ENCODE measurements around the gene REEP3. TPM values are rescaled to one million over a fixed set of nuclear protein-coding genes. Genes with fewer than 3 reads are reported as not detected.
A peak's percentile ranks its signal among the peaks of the same experiment; 100 is the strongest.
"Not testable (repeated sequence)": the region's sequence is repeated elsewhere in the genome, so short reads cannot be mapped to it uniquely, and the experiment has no call there.

REEP3 gene
- polyA plus RNA-seq, 1 donor = 12.4 TPM

DNA sequence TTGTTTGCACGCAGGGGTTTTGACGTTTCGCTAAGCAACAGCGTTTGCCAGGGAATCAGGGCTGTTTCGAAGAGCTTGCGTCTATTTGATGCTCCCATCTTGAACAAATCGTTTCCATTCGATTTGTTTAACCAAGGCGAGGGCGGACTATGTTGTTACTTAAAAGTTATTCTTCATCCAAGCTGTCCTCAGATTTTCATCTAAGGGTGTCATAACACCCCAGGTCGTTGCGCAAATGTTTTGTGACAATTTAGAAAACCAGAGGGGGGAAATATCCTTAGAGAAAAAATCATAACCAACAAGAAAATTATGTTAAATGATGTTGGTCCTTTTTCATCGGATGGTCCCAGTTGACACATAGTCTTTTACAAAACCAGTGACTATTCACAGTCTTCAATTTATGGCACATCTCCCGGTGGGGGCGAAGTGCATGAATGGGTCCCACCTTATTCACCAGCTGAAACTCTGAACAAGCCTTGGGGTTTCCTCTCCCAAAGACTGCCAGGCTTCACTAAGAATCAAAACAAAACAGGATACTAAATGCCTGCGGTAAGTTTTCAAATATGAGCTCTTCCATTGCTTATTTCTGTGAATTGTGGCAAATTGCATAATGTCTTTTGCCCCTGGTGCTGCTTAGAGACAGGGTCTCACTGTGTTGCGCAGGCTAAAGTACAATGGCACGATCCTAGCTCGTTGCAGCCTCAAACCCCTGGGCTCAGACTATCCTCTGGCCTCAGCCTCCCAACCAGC is 109.9 kb downstream of the REEP3 start:
- no peak for DNase-seq

DNA sequence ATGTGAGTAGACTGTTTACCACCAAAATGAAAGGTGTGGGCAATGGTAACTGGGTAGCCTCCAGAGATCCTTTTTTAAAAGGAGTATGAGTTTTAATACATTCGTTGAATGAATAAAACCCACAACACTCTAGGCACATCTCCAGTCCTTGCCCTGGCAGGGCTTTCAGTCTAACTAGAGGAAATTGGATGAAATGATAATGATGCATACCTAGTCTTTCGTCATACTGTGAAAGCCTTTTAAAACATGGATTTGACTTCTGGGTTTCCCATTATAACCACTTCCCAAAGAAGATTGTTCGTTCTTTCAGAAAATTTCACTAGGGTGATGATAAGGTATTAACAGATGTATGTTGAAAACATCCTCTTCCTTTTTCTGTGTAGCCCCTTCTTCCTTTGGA is 110.8 kb downstream of the REEP3 start:
- peak; percentile 23 for DNase-seq

DNA sequence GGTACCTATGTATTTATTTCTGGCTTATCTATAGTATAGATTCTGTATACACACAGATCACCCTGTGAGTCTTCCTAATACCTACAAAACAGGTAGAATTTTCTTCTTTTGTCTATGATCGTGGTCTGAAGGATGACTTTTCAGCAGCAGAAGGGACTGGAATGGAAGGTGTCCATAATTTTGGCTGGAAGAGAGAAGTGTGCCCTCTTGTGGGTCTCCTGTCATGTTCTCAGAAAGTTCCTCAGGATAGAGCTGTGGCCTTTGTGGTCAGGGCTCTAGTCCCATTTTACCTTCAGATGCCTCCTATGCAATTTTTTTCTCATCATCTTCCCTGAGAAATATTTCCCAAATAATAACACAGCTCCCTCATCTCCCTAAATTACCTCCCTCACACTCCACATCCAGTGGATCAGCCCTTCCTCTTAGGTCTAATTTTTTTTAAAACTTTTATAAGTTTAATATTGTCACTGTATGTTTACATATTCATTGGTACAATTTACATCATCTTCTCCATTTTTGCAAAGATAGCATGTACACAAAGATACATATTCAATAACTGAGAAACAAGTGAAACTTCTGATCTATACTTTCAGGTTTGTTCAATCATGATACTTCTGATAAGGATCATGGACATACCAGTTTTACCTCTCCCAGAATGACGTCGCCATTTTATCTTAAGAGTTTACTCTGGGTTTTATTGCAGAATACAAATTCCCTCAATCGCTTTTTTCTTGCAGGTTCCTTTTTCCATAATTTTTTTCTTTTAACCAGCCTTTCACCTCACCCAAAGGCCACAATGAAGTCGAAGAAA is 112.7 kb downstream of the REEP3 start:
- no peak for DNase-seq

DNA sequence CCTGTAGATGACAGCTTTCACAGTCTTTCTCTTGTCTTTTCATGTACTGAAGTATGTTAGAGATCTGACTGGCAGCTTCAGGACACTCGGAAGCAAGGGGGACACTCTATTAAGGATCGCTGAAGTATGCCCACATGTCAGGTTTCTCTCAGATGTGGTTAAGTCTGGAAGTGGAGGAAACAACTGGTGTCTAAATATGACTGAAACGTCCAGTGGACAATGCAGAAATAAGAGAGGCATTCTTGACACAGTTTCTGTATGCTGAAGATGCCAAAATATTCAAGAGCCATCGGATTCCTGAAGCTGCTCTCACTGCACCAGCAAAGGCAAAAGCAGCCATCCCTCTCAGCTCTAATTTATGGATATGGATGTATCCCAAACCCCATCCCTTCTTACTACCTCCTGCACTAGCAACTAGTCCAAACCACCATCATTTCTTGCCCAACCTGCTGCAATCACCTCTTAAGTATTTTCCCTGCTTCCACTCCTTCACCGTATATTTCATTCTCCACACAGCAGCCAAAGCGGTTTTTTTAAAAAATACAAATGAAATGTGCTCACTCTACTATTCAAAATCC is 113.4 kb downstream of the REEP3 start:
- DNase-seq = peak; percentile 52

DNA sequence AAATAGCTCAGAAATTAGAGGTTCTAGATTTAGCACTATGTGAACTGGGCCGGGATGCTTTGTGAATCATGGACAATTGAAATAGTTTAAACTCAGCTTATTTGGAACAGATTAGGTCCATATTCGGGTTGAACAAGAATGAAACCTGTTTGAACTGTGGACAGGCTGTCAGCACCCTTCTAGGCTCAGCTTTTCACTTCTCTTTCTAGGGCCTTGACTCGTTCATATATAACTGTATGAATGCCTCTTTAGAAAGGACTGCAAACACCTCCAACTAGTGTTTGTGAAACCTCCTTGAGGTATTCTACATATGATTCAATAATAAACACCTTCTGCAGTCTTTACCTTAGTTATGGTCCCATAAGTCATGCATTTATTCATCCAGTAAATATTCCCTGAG is 115.6 kb downstream of the REEP3 start:
- DNase-seq = no peak

DNA sequence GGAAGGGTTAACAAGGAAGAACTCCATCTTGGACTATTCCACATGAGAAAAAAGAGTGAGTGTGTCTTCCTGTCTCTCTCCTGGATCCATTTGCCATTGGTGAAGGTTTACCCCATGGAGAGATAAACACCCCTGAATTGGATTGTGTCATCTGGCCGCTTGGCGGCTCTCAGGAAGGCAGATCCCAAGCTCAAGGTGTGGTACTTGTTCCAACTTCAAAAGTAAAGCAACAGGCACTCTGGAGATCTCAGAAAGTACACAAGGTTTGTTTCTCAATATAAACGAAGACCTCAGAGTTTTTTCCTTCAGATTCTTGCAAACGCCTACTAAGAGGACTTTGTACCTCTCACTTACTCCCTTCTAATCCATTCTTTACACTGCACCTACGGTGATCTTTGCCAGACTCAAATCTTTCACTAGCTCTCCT is 116.7 kb downstream of the REEP3 start:
- no peak for DNase-seq

DNA sequence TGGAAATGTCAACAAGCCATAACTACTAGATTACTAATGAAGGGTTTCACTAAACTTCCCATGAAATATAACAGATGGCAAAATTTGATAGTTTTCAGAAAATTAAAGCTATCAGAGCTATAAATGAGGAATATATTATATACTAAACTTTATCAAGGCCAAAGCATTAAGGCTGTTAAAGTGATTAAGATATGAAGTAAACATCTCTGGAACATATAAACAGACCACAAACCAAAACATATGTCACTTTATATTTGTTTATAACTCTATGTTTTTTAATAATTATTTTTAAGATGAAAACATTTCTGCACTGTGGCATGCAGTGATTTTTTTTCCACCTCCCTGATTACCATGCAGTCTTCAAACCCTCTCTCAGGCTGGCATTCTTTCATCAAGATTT is 120.2 kb downstream of the REEP3 start:
- DNase-seq = no peak

DNA sequence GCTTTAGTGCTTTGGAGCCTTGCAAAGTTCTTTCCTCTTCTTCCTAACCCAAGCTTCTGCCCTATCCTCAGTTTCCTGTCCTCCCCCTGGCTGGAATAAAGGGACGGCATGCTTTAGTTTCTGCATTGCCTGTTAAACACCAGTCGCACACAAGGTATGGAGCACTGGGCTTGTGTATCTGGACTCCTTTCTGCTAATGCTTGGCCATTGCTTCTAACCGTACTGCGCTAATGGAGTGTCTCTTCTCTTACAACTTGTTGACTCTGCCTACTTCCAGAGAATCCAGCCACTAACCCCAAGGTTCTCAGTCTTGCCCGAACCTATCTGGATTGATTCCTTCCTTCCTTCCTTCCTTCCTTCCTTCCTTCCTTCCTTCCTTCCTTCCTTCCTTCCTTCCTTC is 120.6 kb downstream of the REEP3 start:
- DNase-seq = no peak

DNA sequence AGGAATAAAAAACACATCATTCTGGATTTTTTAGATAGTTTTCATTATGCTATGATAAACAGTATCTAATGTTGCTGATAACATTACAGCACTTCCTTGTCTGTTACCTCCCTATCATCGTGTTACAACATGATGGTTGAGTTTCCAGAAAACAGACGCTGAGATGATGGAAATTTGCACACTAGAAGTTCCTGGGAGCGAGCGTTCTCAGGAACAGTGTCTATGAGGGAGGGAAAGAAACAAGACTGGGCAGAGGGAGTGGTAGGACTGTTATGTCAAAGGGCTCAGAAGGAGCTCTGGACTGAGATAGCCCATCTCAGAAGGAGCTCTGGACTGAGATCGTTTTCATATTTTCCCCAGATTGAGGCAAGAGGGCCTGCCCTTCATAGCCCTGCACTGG is 121.6 kb downstream of the REEP3 start:
- DNase-seq = no peak

DNA sequence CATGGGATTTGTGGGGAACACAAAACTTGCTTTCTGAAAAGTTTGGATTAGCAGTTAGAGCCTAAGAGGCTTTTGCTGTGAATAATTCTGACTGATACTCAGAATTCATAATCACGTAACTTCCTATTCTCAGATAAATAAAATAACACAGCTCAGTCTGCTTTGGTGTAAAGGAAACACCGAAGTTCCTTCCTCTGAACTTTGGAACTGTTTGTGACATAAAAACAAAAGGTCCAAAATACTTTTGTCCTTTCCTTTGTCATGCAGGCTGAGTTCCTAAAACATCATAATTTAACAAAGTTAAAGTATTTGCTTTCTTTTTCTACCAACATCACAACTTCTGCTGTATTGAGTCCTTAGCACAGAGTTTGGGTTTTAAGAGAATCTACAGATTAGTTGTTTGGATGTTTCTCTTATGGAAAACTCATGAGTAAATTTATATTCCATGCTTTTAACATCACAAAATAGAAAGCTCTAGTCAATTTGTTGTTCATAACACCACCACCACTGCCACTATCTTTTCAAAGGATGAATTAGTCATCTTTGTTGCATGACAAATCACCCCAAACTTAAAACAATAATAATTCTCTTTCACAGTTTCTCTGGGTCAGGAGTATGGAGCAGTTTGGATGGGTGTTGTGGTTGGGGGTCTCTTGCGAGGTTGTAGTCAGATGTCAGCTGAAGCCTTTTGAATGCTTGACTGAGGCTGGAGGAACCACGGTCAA is 123.4 kb downstream of the REEP3 start:
- no peak for DNase-seq

DNA sequence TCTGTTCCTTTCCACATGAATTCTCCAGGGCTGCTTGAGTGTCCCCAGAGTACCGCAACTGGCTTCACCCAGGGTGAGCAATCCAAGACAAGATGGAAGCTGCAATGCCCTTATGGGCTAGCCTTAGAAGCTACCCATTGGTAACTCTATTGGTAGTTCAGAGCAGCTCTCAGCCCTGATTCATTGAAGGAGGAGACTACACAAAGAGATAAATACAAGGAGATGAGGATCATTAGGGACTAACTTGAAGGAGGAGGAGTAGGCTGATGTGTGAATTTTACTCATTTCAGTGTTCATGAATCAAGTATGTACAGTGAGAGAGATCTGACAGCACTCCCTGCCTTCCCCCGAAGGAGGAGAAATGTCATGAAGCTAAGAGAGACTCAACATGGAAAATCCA is 124.0 kb downstream of the REEP3 start:
- no peak for DNase-seq

DNA sequence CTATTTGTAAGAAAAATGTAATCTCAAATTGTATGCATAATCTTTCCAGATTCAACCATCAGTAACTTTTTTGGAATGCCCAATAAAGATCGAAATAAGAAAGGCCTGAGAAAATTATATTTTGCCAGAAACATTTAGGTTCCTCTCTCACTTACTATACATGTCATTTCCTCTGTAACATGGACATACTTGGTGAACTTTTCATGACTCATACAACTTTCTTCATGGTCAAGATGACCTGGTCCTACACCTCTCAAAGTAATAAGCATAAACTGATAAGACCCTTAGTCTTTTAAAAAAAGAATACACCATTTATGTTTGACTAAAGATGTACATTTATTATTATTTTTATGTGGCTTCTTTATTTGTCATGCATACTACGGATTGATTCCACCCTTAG is 125.3 kb downstream of the REEP3 start:
- no peak for DNase-seq

DNA sequence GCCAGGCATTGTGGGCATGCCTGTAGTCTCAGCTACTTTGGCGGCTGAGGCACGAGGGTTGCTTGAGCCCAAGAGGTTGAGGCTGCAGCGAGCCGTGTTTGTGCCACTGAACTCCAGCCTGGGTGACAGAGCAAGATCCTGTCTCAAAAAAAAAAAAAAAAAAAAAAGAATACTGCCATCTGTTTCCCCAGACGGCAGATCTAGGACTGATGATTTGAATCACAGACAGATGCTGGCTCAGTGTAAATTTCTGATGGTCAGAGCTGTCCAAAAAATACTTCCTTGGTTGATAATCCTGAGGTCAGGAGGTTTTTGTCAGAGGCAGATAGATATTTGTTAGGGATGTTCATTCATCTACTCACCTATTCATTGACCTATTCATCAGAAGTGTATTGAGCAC is 130.7 kb downstream of the REEP3 start:
- no peak for DNase-seq

DNA sequence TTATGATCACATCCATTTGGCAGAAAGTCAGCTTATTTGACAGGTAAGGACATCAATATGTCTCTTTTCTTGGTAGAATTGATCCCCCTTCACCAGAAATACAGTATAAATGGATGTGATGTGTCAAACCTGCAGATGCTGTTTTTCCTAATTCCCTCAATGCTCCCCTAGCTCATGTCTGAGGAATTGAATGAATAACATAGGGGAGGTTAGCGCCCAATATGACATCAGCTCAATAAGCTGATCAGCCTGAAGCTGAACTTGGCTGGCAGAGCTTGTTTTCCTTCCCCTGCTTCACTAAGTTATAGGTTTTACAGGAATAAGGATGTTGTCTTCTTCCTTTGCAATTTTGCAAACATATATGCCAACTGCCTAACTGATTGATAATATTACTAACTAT is 132.5 kb downstream of the REEP3 start:
- no peak for DNase-seq

DNA sequence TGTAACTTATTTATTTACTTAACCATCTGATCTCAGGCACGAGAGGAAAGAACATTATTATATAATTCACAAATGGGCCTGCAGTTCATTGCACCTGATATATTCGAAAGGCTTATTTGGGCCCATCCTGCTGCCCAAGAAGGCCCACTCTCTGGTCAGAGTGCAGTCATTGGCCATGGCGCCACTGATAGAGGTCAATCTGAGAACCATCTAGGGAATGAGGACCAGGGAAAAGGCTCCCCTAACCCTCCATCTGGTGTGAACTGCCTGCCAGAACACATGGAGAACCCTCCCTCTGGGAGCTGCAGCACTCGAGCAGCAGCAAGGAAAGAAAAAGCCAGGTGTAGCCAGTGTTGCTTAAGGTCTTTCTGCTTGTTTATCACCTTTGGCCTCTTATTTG is 136.6 kb downstream of the REEP3 start:
- no peak for DNase-seq

DNA sequence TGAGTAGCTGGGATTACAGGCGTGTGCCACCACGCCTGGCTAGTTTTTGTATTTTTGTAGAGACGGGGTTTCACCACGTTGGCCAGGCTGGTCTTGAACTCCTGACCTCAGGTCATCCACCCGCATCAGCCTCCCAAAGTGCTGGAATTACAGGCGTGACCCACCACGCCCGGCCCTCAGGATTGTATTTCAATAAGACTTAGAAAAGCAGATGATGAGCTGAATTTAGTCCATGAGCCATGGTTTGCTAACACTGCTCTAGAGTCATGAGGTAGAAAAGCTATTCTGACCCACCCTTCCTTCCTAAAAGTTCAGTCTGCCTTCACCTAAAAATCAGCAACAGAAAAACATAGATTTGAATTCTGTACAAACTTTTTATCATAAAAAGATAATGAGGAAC is 139.7 kb downstream of the REEP3 start:
- DNase-seq = not testable (repeated sequence)

DNA sequence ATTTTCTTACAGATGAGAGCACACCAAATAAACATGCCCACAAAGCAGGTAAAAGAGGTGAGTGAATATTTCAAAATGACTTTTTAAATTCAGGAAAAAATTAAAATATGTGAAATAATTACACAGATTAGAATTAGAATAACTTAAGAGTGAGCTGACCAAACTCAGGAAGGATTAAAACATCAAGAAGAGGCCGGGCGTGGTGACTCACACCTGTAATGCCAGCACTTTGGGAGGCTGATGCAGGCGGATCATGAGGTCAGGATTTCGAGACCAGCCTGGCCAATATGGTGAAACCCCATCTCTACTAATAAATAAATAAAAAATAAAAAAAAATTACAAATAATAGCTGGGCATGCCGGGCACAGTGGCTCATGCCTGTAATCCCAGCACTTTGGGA is 140.1 kb downstream of the REEP3 start:
- DNase-seq = no peak

DNA sequence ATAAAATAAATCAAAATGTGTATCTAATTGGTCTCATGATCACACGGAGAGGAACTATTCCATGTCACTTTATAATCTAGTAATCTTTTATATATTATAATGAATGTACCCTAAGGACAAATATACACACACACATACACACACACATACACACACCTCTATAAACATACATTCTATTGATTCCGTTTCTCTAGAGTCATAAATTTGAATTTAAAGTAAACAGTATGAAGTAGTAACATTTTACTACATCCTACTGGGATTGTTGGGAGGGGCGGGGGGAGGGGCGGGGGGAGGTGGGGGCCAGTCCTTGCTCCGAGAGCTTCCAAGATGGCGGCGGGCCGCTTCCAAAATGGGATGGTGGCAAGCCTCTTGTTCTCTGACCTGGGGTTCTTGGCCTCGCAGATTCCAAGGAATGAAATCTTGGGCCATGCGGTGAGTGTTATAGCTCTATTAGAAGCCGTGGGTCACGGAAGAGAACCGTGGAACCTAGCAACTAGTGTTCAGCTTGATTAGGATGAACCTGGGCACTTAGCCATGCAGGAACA is 143.2 kb downstream of the REEP3 start:
- no peak for DNase-seq

DNA sequence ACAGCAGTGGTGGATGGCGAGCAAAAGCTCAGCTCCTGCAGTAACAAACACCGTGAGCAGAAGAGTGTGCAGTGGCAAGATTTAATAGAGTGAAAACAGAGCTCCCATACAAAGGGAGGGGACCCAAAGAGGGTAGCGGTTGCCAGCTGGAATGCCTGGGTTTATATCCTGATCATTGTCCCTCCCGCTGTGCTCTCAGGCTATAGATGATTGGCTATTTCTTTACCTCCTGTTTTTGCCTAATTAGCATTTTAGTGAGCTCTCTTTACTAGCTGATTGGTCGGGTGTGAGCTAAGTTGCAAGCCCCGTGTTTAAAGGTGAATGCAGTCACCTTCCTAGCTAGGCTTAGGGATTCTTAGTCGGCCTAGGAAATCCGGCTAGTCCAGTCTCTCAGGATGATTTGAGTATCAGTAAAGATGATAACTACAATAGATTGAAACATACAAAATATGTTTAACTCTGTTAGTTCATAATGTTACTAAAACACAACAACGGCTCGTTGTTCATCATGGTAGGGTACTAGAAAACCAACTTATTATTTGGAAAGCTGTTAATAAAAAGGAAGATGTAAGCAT is 143.9 kb downstream of the REEP3 start:
- not testable (repeated sequence) for DNase-seq

DNA sequence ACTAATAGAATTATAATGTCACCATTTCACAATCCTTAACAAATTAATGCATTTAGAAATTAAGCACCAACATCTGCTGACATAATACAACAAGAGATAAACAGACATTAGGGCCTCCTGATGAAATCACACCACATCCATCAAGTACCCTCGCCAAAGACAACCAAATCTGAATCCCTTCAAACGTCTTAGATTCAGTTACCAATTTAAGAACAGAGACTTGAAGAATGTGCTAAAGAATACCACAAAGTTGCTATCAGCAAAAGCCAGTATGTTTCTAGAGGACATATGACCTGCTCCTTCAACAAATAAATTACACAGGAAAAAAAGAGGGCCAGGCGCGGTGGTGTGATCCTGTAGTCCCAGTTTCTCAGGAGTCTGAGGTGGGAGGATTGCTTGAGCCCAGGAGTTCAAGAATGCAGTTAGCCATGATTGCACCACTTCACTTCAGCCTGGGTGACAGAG is 144.5 kb downstream of the REEP3 start:
- DNase-seq = no peak

DNA sequence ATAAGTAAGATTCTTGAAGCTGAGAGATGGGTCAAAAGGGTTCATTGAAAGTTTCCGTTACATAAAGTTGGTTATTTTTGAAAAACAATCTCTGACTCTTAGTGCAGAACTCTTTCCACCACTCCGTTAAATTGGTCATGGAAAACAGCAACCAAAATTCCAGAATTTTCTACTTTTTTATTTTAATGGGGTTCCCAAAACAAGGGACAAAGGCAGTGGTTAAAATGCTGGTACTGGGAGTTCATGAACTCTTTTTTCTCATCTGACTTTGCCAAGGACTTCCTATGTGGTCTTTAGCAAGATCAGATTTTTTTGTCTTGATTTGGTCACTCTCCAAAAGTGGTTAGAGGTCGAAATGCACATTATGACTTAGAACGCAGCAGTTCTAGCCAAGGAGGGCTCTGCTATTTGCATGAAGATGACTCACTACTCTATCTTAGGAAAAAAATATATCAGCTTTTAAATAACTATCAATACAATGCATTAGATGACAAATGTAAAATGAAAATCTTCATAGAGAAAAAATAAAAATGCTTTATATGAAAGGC is 145.7 kb downstream of the REEP3 start:
- peak; percentile 19 for DNase-seq

Measured in hindlimb muscle (tissue), 1 donor.